SIG-M5 treated with dmso at 0.1 percent for 504 hours (cell line): ENCODE results near the gene RNF103.
A peak's percentile ranks its signal among the peaks of the same experiment; 100 is the strongest.
"Not testable (repeated sequence)": the region's sequence is repeated elsewhere in the genome, so short reads cannot be mapped to it uniquely, and the experiment has no call there.

Experiments used
- DNase-seq: peaks from one replicate; lab custom pipeline; 2025; ENCODE audit not compliant: unreplicated experiment; lab: John Stamatoyannopoulos, UW

Gene RNF103, protein sequence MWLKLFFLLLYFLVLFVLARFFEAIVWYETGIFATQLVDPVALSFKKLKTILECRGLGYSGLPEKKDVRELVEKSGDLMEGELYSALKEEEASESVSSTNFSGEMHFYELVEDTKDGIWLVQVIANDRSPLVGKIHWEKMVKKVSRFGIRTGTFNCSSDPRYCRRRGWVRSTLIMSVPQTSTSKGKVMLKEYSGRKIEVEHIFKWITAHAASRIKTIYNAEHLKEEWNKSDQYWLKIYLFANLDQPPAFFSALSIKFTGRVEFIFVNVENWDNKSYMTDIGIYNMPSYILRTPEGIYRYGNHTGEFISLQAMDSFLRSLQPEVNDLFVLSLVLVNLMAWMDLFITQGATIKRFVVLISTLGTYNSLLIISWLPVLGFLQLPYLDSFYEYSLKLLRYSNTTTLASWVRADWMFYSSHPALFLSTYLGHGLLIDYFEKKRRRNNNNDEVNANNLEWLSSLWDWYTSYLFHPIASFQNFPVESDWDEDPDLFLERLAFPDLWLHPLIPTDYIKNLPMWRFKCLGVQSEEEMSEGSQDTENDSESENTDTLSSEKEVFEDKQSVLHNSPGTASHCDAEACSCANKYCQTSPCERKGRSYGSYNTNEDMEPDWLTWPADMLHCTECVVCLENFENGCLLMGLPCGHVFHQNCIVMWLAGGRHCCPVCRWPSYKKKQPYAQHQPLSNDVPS

GRCh38 chr2:86623494-86624266 is at the start of gene RNF103:
RNF103 (minus strand) TSS chr2:86623865; CDS start chr2:86622886, 979 bp downstream.
- DNase-seq, result peak; percentile 89

DNA sequence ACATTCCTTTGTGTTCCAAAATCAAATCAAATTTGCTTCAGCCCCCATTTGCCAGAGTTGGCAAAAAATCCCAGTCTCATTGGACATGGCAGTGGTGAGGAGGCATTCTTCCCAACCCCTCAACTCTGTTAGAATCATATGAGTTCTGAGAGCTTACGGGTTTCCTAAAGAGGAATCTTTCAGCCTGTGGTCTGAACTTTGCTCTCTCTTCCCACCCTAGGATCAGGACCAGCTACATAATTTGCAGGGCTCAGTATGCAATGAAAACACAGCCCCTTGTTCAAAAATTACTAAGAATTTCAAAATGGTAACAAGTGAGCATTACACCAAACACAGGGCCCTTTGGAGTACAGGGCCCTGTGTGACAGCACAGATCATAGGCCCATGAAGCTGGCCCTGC is 49.3 kb upstream of the RNF103 start:
- DNase-seq, result no peak

DNA sequence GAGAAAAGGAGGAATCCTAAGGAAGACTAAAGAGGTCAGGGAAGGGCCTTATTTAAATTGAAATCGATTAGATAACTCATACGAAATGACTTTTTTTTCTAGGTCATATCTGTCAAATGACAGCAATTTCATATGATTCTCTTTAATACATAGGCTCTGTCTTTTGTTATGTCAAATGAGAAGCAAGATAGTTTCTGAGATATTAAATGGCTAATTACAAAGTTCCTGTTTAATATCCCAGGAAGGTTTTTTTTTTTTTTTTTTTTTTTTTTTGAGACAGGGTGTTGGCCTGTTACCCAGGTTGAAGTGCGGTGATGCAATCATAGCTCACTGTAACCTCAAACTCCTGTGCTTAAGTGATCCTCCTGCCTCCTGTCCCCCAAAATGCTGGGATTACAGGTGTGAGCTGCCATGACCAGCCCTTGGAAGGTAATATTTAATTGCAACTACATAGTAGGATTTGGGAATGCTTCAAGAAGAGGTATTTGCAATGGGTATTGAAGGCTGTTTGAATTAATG is 48.4 kb upstream of the RNF103 start:
- no peak for DNase-seq

DNA sequence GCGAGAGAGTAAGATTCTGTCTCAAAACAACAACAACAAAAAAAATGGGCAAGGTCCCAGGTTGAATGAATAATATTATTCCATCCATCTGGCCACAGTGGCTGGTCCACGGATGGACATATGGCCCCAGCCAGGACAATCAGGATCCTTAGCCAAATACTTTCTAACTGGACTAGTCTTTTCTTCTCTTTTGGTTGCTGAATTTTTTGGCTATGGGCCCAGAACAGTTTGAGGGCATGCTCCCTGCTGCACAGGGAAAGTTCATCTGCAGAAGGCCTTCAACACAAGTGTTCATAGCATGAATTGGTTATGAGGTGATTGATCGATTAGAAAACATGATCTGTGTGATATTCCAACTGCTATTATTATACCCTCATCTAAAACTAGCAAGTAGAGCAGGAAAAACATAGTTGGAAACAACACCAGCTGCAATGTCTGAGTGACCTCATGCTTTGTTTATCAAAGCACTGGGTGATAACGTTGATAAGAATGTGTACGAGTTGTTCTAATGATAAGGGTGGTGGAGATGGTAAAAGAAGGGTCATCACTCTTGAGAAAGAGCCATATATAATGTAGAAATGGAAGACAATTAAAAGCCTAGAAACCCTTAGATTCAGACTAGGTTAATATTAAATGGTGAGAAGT is 47.8 kb upstream of the RNF103 start:
- no peak for DNase-seq

DNA sequence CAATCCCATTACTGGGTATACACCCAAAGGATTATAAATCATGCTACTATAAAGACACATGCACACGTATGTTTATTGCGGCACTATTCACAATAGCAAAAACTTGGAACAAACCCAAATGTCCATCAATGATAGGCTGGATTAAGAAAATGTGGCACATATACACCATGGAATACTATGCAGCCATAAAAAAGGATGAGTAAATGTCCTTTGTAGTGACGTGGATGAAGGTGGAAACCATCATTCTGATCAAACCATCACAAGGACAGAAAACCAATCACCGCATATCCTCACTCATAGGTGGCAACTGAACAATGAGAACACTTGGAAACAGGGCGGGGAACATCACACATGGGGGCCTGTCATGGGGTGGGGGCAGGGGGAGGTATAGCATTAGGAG is 45.7 kb upstream of the RNF103 start:
- not testable (repeated sequence) for DNase-seq

- no peak for DNase-seq
Measured at GRCh38 chr2:86661333-86661732, 37.7 kb upstream of the RNF103 start.

- DNase-seq, result no peak
Measured at GRCh38 chr2:86650188-86650587, 26.5 kb upstream of the RNF103 start.

DNA sequence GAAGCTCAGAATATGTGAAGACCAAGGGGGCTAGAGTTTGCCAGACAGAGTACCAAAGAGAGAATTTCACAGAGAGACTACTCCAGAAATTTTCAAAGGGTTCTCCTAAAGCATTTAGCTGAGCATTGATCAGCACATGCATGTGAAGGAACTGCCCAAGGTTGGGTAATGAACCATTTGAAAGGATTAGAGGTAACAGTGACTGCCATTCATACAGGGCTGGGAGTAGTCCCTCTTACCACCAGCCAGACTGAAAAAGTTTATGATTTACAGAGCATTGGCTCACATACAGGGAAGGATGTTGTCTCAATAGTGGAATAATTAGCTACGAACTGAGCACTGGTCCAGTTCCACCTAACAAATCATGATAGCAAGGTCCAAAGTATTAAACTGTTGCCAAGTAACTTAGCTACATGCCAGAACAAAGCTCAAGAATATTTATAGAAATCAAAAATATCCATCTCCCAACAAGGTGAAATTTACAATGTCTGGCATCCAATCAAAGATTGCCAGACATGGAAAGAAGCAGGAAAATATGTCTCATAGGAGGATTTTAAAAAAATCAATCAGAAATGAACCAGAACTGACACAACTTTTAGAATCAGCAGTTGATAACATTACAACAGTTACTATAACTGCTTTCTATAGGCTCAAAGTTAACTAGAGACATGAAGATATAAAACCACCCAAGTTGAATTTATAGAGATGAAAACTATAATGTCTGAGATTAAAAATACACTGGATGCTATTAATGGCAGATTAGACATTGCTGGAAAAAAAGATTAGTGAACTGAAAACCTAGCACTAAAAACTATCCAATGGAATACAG is 25.7 kb upstream of the RNF103 start:
- DNase-seq, result no peak

GRCh38 chr2:86648681-86649080 is 25.0 kb upstream of the RNF103 start:
- no peak for DNase-seq

- no peak for DNase-seq
Measured at GRCh38 chr2:86646865-86647264, 23.2 kb upstream of the RNF103 start.

GRCh38 chr2:86646329-86646728 is 22.7 kb upstream of the RNF103 start:
- no peak for DNase-seq

- no peak for DNase-seq
Measured at GRCh38 chr2:86645752-86646151, 22.1 kb upstream of the RNF103 start.

- DNase-seq, result no peak
Measured at GRCh38 chr2:86638712-86639111, 15.0 kb upstream of the RNF103 start.

GRCh38 chr2:86636842-86637241 is 13.2 kb upstream of the RNF103 start:
- no peak for DNase-seq

GRCh38 chr2:86634352-86634751 is 10.7 kb upstream of the RNF103 start:
- DNase-seq, result no peak

- no peak for DNase-seq
Measured at GRCh38 chr2:86633155-86633651, 9.5 kb upstream of the RNF103 start.

GRCh38 chr2:86632672-86633071 is 9.0 kb upstream of the RNF103 start:
- peak; percentile 28 for DNase-seq

- DNase-seq, result no peak
Measured at GRCh38 chr2:86631846-86632485, 8.3 kb upstream of the RNF103 start.

- DNase-seq, result no peak
Measured at GRCh38 chr2:86628091-86628522, 4.4 kb upstream of the RNF103 start.
